Smooth muscle cell (in vitro differentiated cells): ENCODE results near the gene SLC47A2. TPM values are rescaled to one million over a fixed set of nuclear protein-coding genes. Genes with fewer than 3 reads are reported as not detected.

Experiments used
- DNase-seq: peaks from one replicate; lab custom pipeline; 2025; ENCODE audit not compliant: unreplicated experiment; lab: John Stamatoyannopoulos, UW
- H2AFZ ChIP-seq: fragments of 200-600 bp; sonication (generic); 2 replicates; pipeline ENCODE4 v1.6.0; 2016; ENCODE audit warnings: antibody characterized with exemption, low read depth, mild to moderate bottlenecking
- H3F3A ChIP-seq: fragments of 200-600 bp; sonication (generic); 2 replicates; pipeline ENCODE4 v1.6.0; 2017; ENCODE audit warnings: antibody characterized with exemption, low read depth
- H3K27ac ChIP-seq: fragments of 200-600 bp; sonication (generic); 2 replicates; pipeline ENCODE4 v1.5.1; 2016; ENCODE audit warnings: low read depth, mild to moderate bottlenecking
- H3K27me3 ChIP-seq: fragments of 200-600 bp; sonication (generic); 2 replicates; pipeline ENCODE4 v1.6.1; 2016; ENCODE audit warnings: low read depth, mild to moderate bottlenecking
- H3K36me3 ChIP-seq: fragments of 200-600 bp; sonication (generic); 2 replicates; pipeline ENCODE4 v1.5.1; 2016; ENCODE audit warnings: low read depth
- H3K4me1 ChIP-seq: fragments of 200-600 bp; sonication (generic); 2 replicates; pipeline ENCODE4 v1.5.1; 2016; ENCODE audit warnings: low read depth
- H3K4me2 ChIP-seq: fragments of 200-600 bp; sonication (generic); 2 replicates; pipeline ENCODE4 v1.6.0; 2016; ENCODE audit warnings: mild to moderate bottlenecking
- H3K4me3 ChIP-seq: fragments of 200-600 bp; sonication (generic); 2 replicates; pipeline ENCODE4 v1.5.1; 2016; ENCODE audit warnings: mild to moderate bottlenecking
- H3K79me2 ChIP-seq: fragments of 200-600 bp; sonication (generic); 2 replicates; pipeline ENCODE4 v1.6.0; 2016; ENCODE audit warnings: low read depth, mild to moderate bottlenecking
- H3K9ac ChIP-seq: fragments of 200-600 bp; sonication (generic); 2 replicates; pipeline ENCODE4 v1.6.0; 2016; ENCODE audit warnings: low read depth
- H3K9me3 ChIP-seq: fragments of 200-600 bp; sonication (generic); replicated peaks from 2 replicates; pipeline ENCODE4 v1.5.1; 2016; ENCODE audit warnings: low read depth
- H4K20me1 ChIP-seq: fragments of 200-600 bp; sonication (generic); 2 replicates; pipeline ENCODE4 v1.6.0; 2016; ENCODE audit warnings: low read depth
- CTCF ChIP-seq: fragments of 200-600 bp; sonication (generic); IDR thresholded peaks from 2 replicates; pipeline ENCODE4 v1.5.1; 2017; ENCODE audit warnings: borderline replicate concordance, mild to moderate bottlenecking, antibody characterized with exemption; ENCODE audit not compliant: insufficient read depth, poor library complexity, severe bottlenecking
- WGBS: methylation state at CpG from one replicate; pipeline ENCODE4 v1.1.7; 2016; ENCODE audit warnings: low lambda C conversion rate; 5-methylcytosine and 5-hydroxymethylcytosine counted together
- polyA plus RNA-seq: library from polyadenylated mRNA; unstranded; fragments of >200 nt; fragmentation: Nextera tagmentation; extraction: Ambion mirVana; gene quantifications from 2 replicates; pipeline ENCODE4 v1.2.1, GENCODE V29; 2016
- total RNA-seq: library from RNA; depleted of rRNA; stranded (reverse); fragments of >200 nt; gene quantifications from 2 replicates; pipeline ENCODE4 v1.2.3, GENCODE V29; 2014

SLC47A2 gene
- total and polyA plus RNA-seq, 2 experiments from 2014 or later: not detected

GRCh38 chr17:19663097-19663496 is 53.3 kb downstream of the SLC47A2 start:
- Histone ChIP-seq H4K20me1 (no peaks in the 10 kb centered on the region), H3K4me3 (no peak overlapping the region), H3K4me1 (no peaks in the 10 kb centered on the region), H3K36me3 (peaks cover 8% of the 10 kb centered on the region), H3K4me2 (no peak overlapping the region), H2AFZ (no peak overlapping the region), H3K9me3 (no peaks in the 10 kb centered on the region), H3F3A (no peaks in the 10 kb centered on the region), H3K9ac (no peak overlapping the region), H3K27me3 (no peaks in the 10 kb centered on the region), H3K79me2 (no peaks in the 10 kb centered on the region), H3K27ac (no peak overlapping the region)
- no peak for TF ChIP-seq CTCF
- 97% methylated on average over 6 of the region's 6 CpGs for WGBS
- no peak for DNase-seq

GRCh38 chr17:19661121-19661520 is 55.3 kb downstream of the SLC47A2 start:
- peaks cover 8% of the 10 kb centered on the region for H3K36me3 ChIP-seq
- no peak overlapping the region for H3K27ac ChIP-seq
- no peak for TF ChIP-seq CTCF
- H3K9me3 ChIP-seq: no peaks in the 10 kb centered on the region
- H3K4me1 ChIP-seq: no peaks in the 10 kb centered on the region
- H4K20me1 ChIP-seq: no peaks in the 10 kb centered on the region
- H2AFZ ChIP-seq: no peak overlapping the region
- H3K79me2 ChIP-seq: no peaks in the 10 kb centered on the region
- H3K27me3 ChIP-seq: no peaks in the 10 kb centered on the region
- H3K4me3 ChIP-seq: no peak overlapping the region
- H3K9ac ChIP-seq: no peak overlapping the region
- H3F3A ChIP-seq: no peaks in the 10 kb centered on the region
- no peak for DNase-seq
- H3K4me2 ChIP-seq: no peak overlapping the region
- WGBS: 95% methylated on average over 3 of the region's 3 CpGs

- Histone ChIP-seq H3K27ac (no peak overlapping the region), H3K79me2 (no peaks in the 10 kb centered on the region), H3F3A (no peaks in the 10 kb centered on the region), H3K4me3 (no peak overlapping the region), H4K20me1 (no peaks in the 10 kb centered on the region), H3K27me3 (no peaks in the 10 kb centered on the region), H3K4me2 (no peak overlapping the region), H2AFZ (no peak overlapping the region), H3K9me3 (no peaks in the 10 kb centered on the region), H3K4me1 (no peaks in the 10 kb centered on the region), H3K9ac (no peak overlapping the region), H3K36me3 (peaks cover 8% of the 10 kb centered on the region)
- no peak for TF ChIP-seq CTCF
- DNase-seq: no peak
- 96% methylated on average over 6 of the region's 6 CpGs for WGBS
Measured at GRCh38 chr17:19660219-19660870, 56.0 kb downstream of the SLC47A2 start.
